HPDE6-E6E7 (cell line): Measurements from ENCODE around the gene ENTREP3.

Experiments used
- DNase-seq: peaks from one replicate; pipeline ENCODE4 v3.0.0; 2011; ENCODE audit warnings: missing footprints; ENCODE audit errors: extremely low spot score

The ENTREP3 gene

DNA sequence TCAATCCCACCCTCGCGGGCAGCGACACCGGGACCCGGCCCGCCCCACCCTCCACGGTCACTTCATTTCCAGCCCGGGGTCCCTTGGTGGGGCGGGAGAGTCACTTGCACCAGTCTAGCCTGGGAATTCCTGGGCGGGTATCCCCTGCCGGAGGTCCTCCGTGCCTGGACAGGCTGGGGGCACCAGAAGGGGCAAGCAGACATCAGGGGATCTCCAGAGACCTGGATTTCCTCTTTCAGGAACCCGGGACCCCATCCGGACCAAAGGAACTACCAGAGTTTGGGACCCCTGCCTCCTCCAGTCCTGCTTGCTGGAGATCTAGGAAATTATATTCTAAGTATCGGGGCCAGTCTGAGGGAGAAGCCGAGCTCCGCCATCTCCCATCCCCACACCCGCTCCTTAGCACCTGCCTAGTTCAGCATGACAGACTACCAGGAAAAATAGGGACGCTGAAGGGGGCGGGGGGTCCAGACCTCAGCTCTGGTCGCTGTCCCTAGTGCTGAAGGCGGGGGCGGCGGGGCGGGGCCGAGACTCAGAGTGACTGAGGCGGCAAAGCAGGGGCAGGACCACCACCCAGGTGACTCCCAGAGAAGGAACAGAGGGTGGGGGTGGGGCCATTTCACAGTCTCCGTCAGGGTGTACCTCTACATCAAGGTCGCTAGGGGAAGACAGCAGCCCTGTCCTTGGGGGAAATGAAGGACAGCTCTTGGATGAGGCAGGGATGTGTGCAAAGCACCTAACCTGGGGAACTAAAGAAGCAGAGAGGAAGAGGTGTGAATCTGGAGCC, 22.8 kb upstream of the ENTREP3 start:
- peak; percentile 58 for DNase-seq

DNA sequence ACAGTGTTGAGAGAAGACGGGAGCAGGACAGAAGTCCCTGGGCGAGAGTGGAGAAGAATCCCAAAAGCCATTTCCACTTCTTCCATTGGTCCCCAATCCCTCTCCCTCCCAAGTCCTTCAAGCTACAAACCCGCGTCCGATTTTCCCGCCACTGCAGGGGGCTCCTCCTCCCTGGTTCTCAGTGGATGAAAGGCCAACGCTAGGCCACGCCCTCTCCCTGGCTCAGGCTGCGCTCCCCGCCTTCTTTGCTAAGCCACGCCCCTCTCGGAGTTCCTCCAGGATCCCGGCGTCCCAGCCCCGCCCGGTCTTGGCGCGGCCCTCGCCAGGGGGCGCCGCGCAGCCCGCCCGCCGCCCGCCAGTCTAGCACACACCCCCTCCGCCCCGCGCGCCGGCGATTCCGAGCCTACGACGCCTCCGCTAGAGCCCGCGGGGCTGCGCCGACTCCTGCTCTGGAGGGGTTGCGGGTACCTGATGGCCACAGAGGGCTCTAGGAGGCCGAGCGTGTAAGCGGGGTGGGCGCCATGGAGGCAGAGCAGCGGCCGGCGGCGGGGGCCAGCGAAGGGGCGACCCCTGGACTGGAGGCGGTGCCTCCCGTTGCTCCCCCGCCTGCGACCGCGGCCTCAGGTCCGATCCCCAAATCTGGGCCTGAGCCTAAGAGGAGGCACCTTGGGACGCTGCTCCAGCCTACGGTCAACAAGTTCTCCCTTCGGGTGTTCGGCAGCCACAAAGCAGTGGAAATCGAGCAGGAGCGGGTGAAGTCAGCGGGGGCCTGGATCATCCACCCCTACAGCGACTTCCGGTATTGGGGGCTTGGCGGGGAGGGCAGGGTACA, 22.0 kb upstream of the ENTREP3 start, which contains the start of gene HCN3:
Gene HCN3 (plus strand): TSS at position 394 of the 832 bp plus-strand sequence. CDS start 128 bp downstream, at position 522.
- peak; percentile 97 for DNase-seq

DNA sequence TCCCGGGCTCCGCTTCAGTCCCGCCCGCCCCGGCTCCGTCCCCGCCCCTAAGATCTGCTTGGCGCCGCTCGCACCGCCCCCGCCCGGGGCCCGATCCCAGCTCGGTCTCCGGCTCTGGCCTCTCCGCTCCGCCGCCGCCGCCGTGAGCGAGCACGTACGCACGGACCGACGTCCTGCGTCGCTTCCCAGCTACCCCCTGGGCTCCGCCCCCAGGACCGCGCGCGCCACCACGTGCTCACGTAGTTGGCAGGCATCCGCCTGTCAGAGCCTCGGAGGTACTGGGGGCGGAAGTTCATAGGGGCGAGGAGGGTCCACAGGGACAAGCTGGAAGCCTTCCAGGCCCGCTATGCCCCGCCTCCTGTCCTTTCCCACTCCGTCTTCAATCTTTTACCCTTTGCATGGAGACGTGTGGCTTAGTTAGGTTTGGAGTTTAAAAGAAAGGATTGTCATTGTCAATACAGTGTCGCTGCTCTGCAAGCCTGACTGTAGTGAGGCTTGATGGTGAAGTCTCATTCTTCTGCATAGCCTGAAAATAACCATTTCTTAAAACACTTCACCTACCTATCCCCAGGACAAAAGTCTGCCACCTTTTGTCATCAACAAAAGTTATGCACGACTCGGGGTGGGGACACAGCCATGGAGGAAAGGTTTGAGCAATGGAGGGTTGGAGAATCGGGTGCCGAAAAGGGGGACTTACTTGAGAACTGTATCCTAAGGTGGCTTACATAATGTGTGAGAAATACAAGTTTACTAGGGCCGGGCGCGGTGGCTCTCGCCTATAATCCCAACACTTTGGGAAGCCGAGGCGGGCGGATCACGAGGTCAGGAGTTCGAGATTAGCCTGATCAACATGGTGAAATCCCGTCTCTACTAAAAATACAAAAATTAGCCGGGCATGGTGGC, 18.3 kb upstream of the ENTREP3 start, which contains the start of gene CLK2:
Gene CLK2 (minus strand): TSS at position 162 of the 903 bp plus-strand sequence. CDS start 2,527 bp downstream, outside the sequence.
- peak; percentile 94 for DNase-seq

GRCh38 chr1:155272466-155273342, 17.4 kb upstream of the ENTREP3 start:
- DNase-seq = no peak

DNA sequence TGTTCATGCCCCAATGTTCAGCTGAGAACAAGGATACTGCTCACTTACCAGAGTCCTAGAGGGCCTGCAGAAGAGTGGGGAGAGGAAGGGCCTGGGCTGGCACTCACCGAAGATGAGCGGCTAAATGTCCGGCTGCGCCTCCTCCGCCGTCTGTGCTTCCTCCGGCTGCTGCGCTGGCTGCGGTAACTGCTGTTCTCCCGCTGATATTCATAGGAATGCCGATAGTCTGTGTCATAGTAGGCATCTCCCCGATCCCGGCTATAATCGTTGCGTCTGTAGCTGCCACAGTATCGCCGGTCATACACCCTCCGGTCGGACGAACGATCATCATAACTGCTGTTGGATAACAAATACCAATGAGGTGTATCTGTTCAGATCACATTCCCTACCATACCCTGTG, 14.1 kb upstream of the ENTREP3 start:
- no peak for DNase-seq

- DNase-seq = no peak
Measured at GRCh38 chr1:155268630-155269029, 13.3 kb upstream of the ENTREP3 start.

- DNase-seq = no peak
Measured at GRCh38 chr1:155267373-155267772, 12.1 kb upstream of the ENTREP3 start.

DNA sequence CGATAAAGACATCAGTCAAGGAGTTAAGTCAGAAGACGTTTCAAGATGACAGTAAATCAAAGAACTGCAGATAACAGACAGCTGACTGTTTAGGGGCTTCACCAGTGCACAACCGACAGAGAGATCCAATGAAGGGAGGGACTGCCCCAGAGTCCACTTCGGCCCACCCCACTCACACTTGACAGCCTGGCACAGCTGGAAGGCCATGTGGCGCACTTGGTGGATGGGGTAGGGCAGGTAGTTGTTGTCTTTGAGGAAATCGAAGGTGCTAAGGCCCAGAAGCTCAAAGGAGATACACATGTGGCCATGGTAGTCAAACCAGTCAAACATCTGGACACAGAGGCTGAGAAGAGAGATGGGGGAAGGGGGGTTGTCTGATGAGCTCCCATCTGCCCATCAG, 11.3 kb upstream of the ENTREP3 start:
- no peak for DNase-seq

- DNase-seq = no peak
Measured at GRCh38 chr1:155263067-155263466, 7.8 kb upstream of the ENTREP3 start.

DNA sequence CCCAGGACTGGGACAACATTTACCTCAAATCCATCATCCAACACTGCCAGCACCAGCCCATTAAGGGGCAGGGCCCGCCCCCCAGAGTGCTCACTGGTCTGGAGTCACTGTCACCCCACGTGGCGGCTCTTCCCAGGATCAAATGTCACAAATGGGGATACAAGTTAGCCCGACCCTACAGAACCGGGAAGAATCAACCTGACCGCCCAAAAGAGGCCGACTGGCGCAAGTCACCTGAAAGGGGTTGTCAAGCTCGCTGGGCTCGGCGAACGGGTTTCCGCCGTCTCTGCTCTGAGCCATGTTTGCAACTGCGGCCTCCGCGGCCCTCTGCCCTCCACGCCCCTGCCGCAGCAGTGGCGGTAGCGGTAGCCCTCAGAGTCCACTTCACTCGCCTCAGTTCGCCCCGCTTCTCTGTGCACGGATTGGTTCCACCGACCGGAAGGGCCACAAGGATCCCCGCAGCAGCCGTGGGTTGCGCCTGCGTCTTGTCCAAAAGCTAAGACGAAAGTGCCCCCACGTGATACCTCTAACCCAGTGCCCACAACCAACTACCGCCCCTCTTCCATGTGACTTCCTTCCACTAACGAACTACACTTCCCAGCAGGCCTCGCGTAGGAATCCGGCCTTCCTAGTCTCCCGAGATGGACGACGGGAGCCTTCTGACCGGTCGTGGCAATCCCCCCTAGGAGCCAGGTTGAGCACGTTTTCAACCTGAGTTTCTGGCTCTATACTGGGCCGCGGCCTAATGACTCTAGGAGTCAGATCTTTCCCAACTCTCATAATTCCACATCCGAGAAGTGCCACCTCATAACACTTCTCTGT, 6.8 kb upstream of the ENTREP3 start, which contains the start of gene SCAMP3:
Gene SCAMP3 (minus strand): TSS at position 509 of the 822 bp plus-strand sequence. CDS start 209 bp downstream, at position 300.
- DNase-seq = peak; percentile 99

DNA sequence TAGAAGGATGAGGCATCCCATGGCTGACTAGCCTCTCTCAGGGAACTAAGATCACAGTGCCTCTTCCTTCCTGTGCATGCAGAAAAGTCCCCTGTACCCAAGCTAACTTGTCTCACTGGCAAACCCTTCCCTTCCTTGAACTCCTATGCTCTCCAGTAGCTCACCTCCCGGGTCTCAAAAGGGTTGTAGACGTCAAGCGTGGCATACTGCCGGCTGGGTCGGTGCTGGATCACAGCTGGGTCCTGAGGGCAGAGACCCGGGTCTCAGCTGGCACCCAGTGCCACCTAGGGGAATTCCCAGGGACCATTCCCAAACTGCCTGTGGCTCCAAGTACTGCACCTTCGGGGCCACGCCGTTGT, 6.2 kb upstream of the ENTREP3 start:
- no peak for DNase-seq

- DNase-seq = no peak
Measured at GRCh38 chr1:155260276-155260675, 5.0 kb upstream of the ENTREP3 start.

- DNase-seq = no peak
Measured at GRCh38 chr1:155256058-155256852, 972 bp upstream of the ENTREP3 start.

DNA sequence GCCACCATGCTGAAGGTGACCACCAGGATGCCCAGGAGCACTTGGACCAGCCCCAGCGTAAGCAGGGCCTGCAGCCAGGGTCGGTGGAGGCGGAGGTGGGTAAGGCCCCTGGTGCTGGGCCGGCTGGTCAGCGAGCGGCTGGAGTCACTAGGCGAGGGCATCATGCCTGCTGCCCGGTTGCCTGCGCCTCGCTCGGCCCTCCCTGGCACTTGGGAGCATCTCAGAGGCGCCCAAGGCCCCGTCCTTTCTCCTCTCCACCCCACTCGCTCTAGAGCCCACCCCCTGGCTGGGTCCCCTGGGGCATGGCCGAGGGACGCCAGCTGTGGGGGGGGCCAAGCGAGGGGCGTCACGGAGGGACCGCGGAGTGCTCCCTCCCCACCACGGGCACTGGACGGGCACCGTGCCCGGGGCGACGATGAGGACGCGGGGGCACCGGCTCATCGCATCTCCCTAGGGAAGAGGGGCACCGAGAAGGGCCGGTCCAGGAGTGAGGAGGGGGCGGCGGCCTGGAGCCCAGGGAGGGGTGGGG, 505 bp downstream of the ENTREP3 start:
- no peak for DNase-seq

GRCh38 chr1:155254228-155254713, 1.0 kb downstream of the ENTREP3 start:
- DNase-seq = no peak

GRCh38 chr1:155253797-155254196, 1.5 kb downstream of the ENTREP3 start:
- no peak for DNase-seq

DNA sequence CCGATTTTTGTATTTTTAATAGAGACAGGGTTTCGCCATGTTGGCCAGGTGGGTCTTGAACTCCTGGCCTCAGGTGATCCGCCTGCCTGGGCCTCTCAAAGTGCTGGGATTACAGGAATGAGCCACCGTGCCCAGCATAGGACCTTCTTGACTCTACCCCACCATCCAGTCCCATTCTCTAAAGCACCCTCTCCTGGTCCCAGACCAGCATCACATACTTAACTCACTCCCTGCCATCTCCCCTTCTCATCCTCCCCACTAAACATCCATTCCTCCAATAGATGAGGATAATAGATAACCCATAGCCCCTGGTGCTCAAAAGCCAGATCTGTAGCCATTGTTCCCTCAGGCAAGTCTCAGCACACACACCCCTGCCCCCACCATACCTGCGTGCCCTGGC, 2.1 kb downstream of the ENTREP3 start:
- DNase-seq = no peak

- no peak for DNase-seq
Measured at GRCh38 chr1:155251566-155251965, 3.7 kb downstream of the ENTREP3 start.
